GM10847 (cell line): ENCODE data around the gene RHCE.

ENCODE experiments used
- POLR2A ChIP-seq: IDR thresholded peaks from 2 replicates; pipeline ENCODE4 v1.6.1; 2011; ENCODE audit not compliant: insufficient read length; ENCODE audit errors: extremely low read depth

The RHCE gene

GRCh38 chr1:25392841-25393240, 27.8 kb downstream of the RHCE start:
- no peak for TF ChIP-seq POLR2A

- no peak for TF ChIP-seq POLR2A
Observed at GRCh38 chr1:25369241-25369640, 51.4 kb downstream of the RHCE start.

- TF ChIP-seq POLR2A = no peak
Observed at GRCh38 chr1:25361901-25362300, 58.7 kb downstream of the RHCE start.

- TF ChIP-seq POLR2A = no peak
Observed at GRCh38 chr1:25360596-25361581, 59.7 kb downstream of the RHCE start.

- no peak for TF ChIP-seq POLR2A
Observed at GRCh38 chr1:25356848-25357247, 63.8 kb downstream of the RHCE start.

GRCh38 chr1:25356441-25356840, 64.2 kb downstream of the RHCE start:
- no peak for TF ChIP-seq POLR2A

GRCh38 chr1:25355841-25356395, 64.7 kb downstream of the RHCE start:
- no peak for TF ChIP-seq POLR2A

GRCh38 chr1:25349606-25350005, 71.0 kb downstream of the RHCE start:
- TF ChIP-seq POLR2A = no peak

GRCh38 chr1:25347556-25347955, 73.1 kb downstream of the RHCE start:
- TF ChIP-seq POLR2A = no peak

GRCh38 chr1:25343872-25344271, 76.8 kb downstream of the RHCE start:
- TF ChIP-seq POLR2A = no peak

- TF ChIP-seq POLR2A = no peak
Observed at GRCh38 chr1:25342846-25343245, 77.8 kb downstream of the RHCE start.

GRCh38 chr1:25341746-25342145, 78.9 kb downstream of the RHCE start:
- no peak for TF ChIP-seq POLR2A

GRCh38 chr1:25338986-25339385, 81.6 kb downstream of the RHCE start:
- TF ChIP-seq POLR2A = no peak

- peak; percentile 34 for TF ChIP-seq POLR2A
Observed at GRCh38 chr1:25338188-25338981, 82.2 kb downstream of the RHCE start, which contains the start of gene TMEM50A. Gene TMEM50A, plus strand, starts transcription at chr1:25338334. Its CDS starts 2,153 bp downstream, at chr1:25340487.
